ENCODE results near the gene ABCA7.

- TF ChIP-seq JUND (IDR thresholded peaks at IDR 0.05) (no peak), POLR2A (IDR thresholded peaks at IDR 0.05; ENCODE audit: borderline replicate concordance, extremely low read depth, insufficient read depth, insufficient read length) (no peak), EZH2 (IDR thresholded peaks at IDR 0.05) (no peak), POLR2AphosphoS5 (IDR thresholded peaks at IDR 0.05; ENCODE audit: low read depth, low read length) (no peak)
Observed at GRCh38 chr19:1049800-1050199, 9.9 kb downstream of the ABCA7 start.

Data from HCT116 (cell line).